Gastrocnemius medialis (tissue), 4 donors: ENCODE results near the gene IFIT5.

ENCODE experiments used
- POLR2A ChIP-seq, 2 donors: fragments of 450-650 bp; IDR thresholded peaks; one replicate each; pipeline ENCODE4 v1.6.1; 2017; ENCODE audit warnings: antibody characterized with exemption in 2 of 2, mild to moderate bottlenecking in 2 of 2, moderate library complexity in 2 of 2
- TF ChIP-seq, protein P1 (sequence below), 5 experiments: fragments of 450-650 bp in 3 of 5; fragments of 200-600 bp in 2 of 5; sonication (generic) in 2 of 5; IDR thresholded peaks in 4 of 5; conservative IDR thresholded peaks in 1 of 5; 1 replicate in 4 of 5; 2 replicates in 1 of 5; pipeline ENCODE4 v1.5.1; 2016 to 2019; ENCODE audit warnings: antibody characterized with exemption in 5 of 5, mild to moderate bottlenecking in 3 of 5, moderate library complexity in 3 of 5

DNA sequence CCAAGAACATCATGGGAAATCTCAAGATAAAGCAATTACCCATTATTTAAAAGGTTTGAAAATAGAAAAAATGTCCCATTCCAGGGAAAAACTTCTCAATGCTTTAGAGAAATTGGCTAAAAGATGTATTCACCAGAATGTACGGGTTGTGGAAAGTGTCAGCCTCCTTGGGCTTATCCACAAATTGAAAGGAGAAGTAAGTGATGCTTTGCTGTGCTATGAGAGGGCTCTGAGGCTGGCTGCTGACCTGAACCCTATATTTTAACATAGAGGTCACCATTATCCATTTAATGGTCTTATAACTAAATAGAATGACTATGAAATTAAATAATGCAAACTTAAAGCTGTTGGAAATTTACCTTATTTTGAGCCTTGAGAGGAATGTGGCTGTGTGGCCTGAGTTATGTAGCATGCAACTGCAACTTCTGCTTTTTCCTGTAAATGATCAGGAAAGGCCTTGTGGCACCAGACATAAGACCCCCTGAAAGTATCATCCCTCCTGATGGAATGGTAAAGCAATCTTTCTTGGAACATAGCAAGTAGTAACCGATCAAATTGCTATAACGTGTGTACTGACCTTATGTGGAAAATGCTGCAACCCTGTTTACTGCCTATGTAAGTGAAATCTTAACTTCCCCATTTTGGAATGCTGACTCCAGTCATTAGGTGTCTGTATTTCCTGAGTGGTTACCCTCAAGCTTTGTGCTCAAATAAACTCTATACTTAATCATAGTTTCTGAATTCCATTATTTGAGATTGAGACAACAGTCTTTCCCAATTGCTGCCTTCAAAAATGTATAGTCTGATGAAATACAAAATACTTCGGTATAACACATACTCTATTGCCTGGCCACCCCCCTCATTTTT lies 29.7 kb upstream of the IFIT5 start:
- TF ChIP-seq, protein P1, sequence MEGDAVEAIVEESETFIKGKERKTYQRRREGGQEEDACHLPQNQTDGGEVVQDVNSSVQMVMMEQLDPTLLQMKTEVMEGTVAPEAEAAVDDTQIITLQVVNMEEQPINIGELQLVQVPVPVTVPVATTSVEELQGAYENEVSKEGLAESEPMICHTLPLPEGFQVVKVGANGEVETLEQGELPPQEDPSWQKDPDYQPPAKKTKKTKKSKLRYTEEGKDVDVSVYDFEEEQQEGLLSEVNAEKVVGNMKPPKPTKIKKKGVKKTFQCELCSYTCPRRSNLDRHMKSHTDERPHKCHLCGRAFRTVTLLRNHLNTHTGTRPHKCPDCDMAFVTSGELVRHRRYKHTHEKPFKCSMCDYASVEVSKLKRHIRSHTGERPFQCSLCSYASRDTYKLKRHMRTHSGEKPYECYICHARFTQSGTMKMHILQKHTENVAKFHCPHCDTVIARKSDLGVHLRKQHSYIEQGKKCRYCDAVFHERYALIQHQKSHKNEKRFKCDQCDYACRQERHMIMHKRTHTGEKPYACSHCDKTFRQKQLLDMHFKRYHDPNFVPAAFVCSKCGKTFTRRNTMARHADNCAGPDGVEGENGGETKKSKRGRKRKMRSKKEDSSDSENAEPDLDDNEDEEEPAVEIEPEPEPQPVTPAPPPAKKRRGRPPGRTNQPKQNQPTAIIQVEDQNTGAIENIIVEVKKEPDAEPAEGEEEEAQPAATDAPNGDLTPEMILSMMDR (IDR thresholded peaks at IDR 0.05 in 4 of 5, conservative IDR thresholded peaks at IDR 0.05 in 1 of 5), result no peak
- TF ChIP-seq POLR2A (IDR thresholded peaks at IDR 0.05), result no peak
